Stimulated activated CD4-positive, alpha-beta T cell treated with anti-CD3 and anti-CD28 coated beads, Interleukin-1b, Interleukin-23, amount 100 ng/mL, for 24 hours (primary cell): ENCODE results near the gene ZNF333.
"Not testable (repeated sequence)": the region's sequence is repeated elsewhere in the genome, so short reads cannot be mapped to it uniquely, and the experiment has no call there.

Experiments
- DNase-seq, 4 experiments: peaks; one replicate each; pipeline ENCODE4 v3.0.0-alpha.2; 2020; ENCODE audit warnings: low read depth in 4 of 4, low spot score in 1 of 4

The ZNF333 gene

GRCh38 chr19:14767466-14767971 is 77.7 kb downstream of the ZNF333 start:
- DNase-seq, result no peak

GRCh38 chr19:14768001-14768400 is 78.2 kb downstream of the ZNF333 start:
- no peak for DNase-seq

- no peak for DNase-seq
Measured at GRCh38 chr19:14769201-14769600, 79.4 kb downstream of the ZNF333 start.

- DNase-seq, result no peak
Measured at GRCh38 chr19:14770136-14770535, 80.3 kb downstream of the ZNF333 start.

GRCh38 chr19:14770944-14771839 is 81.3 kb downstream of the ZNF333 start:
- DNase-seq, result no peak

GRCh38 chr19:14772467-14772866 is 82.6 kb downstream of the ZNF333 start:
- no peak for DNase-seq

- no peak for DNase-seq
Measured at GRCh38 chr19:14772995-14773394, 83.1 kb downstream of the ZNF333 start.

- not testable (repeated sequence) for DNase-seq
Measured at GRCh38 chr19:14773722-14774121, 83.9 kb downstream of the ZNF333 start.

- no peak for DNase-seq
Measured at GRCh38 chr19:14774373-14774772, 84.5 kb downstream of the ZNF333 start.

- not testable (repeated sequence) for DNase-seq
Measured at GRCh38 chr19:14775326-14775725, 85.5 kb downstream of the ZNF333 start.

GRCh38 chr19:14775869-14776586 is 86.2 kb downstream of the ZNF333 start:
- DNase-seq, result no peak

GRCh38 chr19:14777645-14778044 is 87.8 kb downstream of the ZNF333 start:
- DNase-seq, result not testable (repeated sequence)

- not testable (repeated sequence) for DNase-seq
Measured at GRCh38 chr19:14778110-14778845, 88.4 kb downstream of the ZNF333 start, which contains the start of gene ADGRE2. TSS of gene ADGRE2 (minus strand) at chr19:14778560. CDS start at chr19:14776756, 1,804 bp downstream.

GRCh38 chr19:14779151-14779550 is 89.3 kb downstream of the ZNF333 start:
- no peak for DNase-seq

- DNase-seq, result not testable (repeated sequence)
Measured at GRCh38 chr19:14780622-14781225, 90.9 kb downstream of the ZNF333 start.

- DNase-seq, result not testable (repeated sequence)
Measured at GRCh38 chr19:14781713-14782536, 92.1 kb downstream of the ZNF333 start.

- no peak for DNase-seq
Measured at GRCh38 chr19:14782626-14783409, 93.0 kb downstream of the ZNF333 start.
